SK-N-SH treated with all-trans-retinoic acid at 6 μM for 48 hours (cell line): ENCODE results near the gene PPP6R1.

Source experiments
- ATAC-seq: fragments of 200-7000 bp; cut with Tn5 transposase; 3 replicates; pipeline ENCODE4 v1.9.1; 2020; ENCODE audit warnings: mild to moderate bottlenecking, moderate library complexity
- ARNTL ChIP-seq: fragments of 450-650 bp; formaldehyde crosslinking; IDR thresholded peaks from 2 replicates; pipeline ENCODE4 v1.5.0; 2020; ENCODE audit warnings: low read depth, mild to moderate bottlenecking, moderate library complexity, borderline replicate concordance
- BACH2 ChIP-seq: fragments of 250-450 bp; sonication (Bioruptor Pico); IDR thresholded peaks from 2 replicates; pipeline ENCODE4 v1.9.0; 2021; ENCODE audit warnings: mild to moderate bottlenecking, borderline replicate concordance
- CSDC2 ChIP-seq: fragments of 250-450 bp; sonication (Bioruptor Pico); IDR thresholded peaks from 2 replicates; pipeline ENCODE4 v1.5.0; 2020; ENCODE audit warnings: mild to moderate bottlenecking, moderate library complexity
- CSRNP3 ChIP-seq: fragments of 250-450 bp; sonication (Bioruptor Pico); IDR thresholded peaks from 2 replicates; pipeline ENCODE4 v1.5.1; 2021; ENCODE audit warnings: mild to moderate bottlenecking, moderate library complexity
- ESRRG ChIP-seq: fragments of 250-450 bp; sonication (Bioruptor Pico); IDR thresholded peaks from 2 replicates; pipeline ENCODE4 v1.6.1; 2021; ENCODE audit warnings: mild to moderate bottlenecking
- GLIS3 ChIP-seq: fragments of 250-450 bp; sonication (Bioruptor Pico); IDR thresholded peaks from 2 replicates; pipeline ENCODE4 v1.5.0; 2020; ENCODE audit warnings: mild to moderate bottlenecking, moderate library complexity
- ISL1 ChIP-seq: fragments of 250-450 bp; sonication (Bioruptor Pico); IDR thresholded peaks from 2 replicates; pipeline ENCODE4 v2.1.2; 2022; ENCODE audit warnings: mild to moderate bottlenecking, moderate library complexity
- OSR1 ChIP-seq: fragments of 250-450 bp; sonication (Bioruptor Pico); IDR thresholded peaks from 2 replicates; pipeline ENCODE4 v1.8.0; 2022; ENCODE audit warnings: moderate library complexity, mild to moderate bottlenecking, inconsistent platforms
- PPARA ChIP-seq: fragments of 250-450 bp; sonication (Bioruptor Pico); IDR thresholded peaks from 2 replicates; pipeline ENCODE4 v1.5.0; 2020; ENCODE audit warnings: mild to moderate bottlenecking, borderline replicate concordance
- RARB ChIP-seq: fragments of 250-450 bp; sonication (Bioruptor Pico); IDR thresholded peaks from 2 replicates; pipeline ENCODE4 v1.8.0; 2021; ENCODE audit warnings: mild to moderate bottlenecking, moderate library complexity
- SNAI2 ChIP-seq: fragments of 250-450 bp; sonication (Bioruptor Pico); IDR thresholded peaks from 2 replicates; pipeline ENCODE4 v1.5.0; 2020; ENCODE audit warnings: mild to moderate bottlenecking, moderate library complexity
- TCF4 ChIP-seq: fragments of 250-450 bp; sonication (Bioruptor Pico); IDR thresholded peaks from 2 replicates; pipeline ENCODE4 v1.8.0; 2021; ENCODE audit warnings: mild to moderate bottlenecking, moderate library complexity, borderline replicate concordance
- ZC3H10 ChIP-seq: fragments of 250-450 bp; sonication (Bioruptor Pico); IDR thresholded peaks from 2 replicates; pipeline ENCODE4 v1.5.1; 2021; ENCODE audit warnings: mild to moderate bottlenecking, moderate library complexity
- ZFP3 ChIP-seq: fragments of 250-450 bp; sonication (Bioruptor Pico); IDR thresholded peaks from 2 replicates; pipeline ENCODE4 v1.5.0; 2020; ENCODE audit warnings: mild to moderate bottlenecking, moderate library complexity
- ZFP30 ChIP-seq: fragments of 450-650 bp; formaldehyde crosslinking; IDR thresholded peaks from 2 replicates; pipeline ENCODE4 v1.5.0; 2022; ENCODE audit warnings: mild to moderate bottlenecking, moderate library complexity
- ZNF565 ChIP-seq: fragments of 450-650 bp; formaldehyde crosslinking; conservative IDR thresholded peaks from 2 replicates; pipeline ENCODE4 v1.5.0; 2020; ENCODE audit warnings: low read depth, mild to moderate bottlenecking, moderate library complexity
- ZNF70 ChIP-seq: fragments of 450-650 bp; formaldehyde crosslinking; IDR thresholded peaks from 2 replicates; pipeline ENCODE4 v1.5.0; 2020; ENCODE audit warnings: mild to moderate bottlenecking, moderate library complexity
- ZNF8 ChIP-seq: fragments of 450-650 bp; formaldehyde crosslinking; IDR thresholded peaks from 2 replicates; pipeline ENCODE4 v1.5.0; 2020; ENCODE audit warnings: mild to moderate bottlenecking, moderate library complexity
- TF ChIP-seq, protein P1 (sequence below): fragments of 250-450 bp; sonication (Bioruptor Pico); IDR thresholded peaks from 2 replicates; pipeline ENCODE4 v1.5.1; 2020; ENCODE audit warnings: low read depth, mild to moderate bottlenecking, moderate library complexity
- TF ChIP-seq, protein P2 (sequence below): fragments of 250-450 bp; sonication (Bioruptor Pico); IDR thresholded peaks from 2 replicates; pipeline ENCODE4 v1.5.0; 2020; ENCODE audit warnings: mild to moderate bottlenecking, moderate library complexity
- TF ChIP-seq, protein P3 (sequence below): fragments of 250-450 bp; sonication (Bioruptor Pico); IDR thresholded peaks from 2 replicates; pipeline ENCODE4 v1.8.0; 2021; ENCODE audit warnings: low read depth, mild to moderate bottlenecking, moderate library complexity, borderline replicate concordance
- TF ChIP-seq, protein P4 (sequence below): fragments of 250-450 bp; sonication (Bioruptor Pico); IDR thresholded peaks from 2 replicates; pipeline ENCODE4 v1.8.0; 2020; ENCODE audit warnings: mild to moderate bottlenecking, moderate library complexity, borderline replicate concordance

Gene PPP6R1

GRCh38 chr19:55261671-55262126 is 2.9 kb upstream of the PPP6R1 start:
- TF ChIP-seq, protein P1, sequence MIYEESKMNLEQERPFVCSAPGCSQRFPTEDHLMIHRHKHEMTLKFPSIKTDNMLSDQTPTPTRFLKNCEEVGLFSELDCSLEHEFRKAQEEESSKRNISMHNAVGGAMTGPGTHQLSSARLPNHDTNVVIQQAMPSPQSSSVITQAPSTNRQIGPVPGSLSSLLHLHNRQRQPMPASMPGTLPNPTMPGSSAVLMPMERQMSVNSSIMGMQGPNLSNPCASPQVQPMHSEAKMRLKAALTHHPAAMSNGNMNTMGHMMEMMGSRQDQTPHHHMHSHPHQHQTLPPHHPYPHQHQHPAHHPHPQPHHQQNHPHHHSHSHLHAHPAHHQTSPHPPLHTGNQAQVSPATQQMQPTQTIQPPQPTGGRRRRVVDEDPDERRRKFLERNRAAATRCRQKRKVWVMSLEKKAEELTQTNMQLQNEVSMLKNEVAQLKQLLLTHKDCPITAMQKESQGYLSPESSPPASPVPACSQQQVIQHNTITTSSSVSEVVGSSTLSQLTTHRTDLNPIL: no peak
- TF ChIP-seq ZNF565 (CRISPR knock-in tag) (no peak), ESRRG (CRISPR knock-in tag) (no peak), GLIS3 (CRISPR knock-in tag) (no peak), ZFP3 (CRISPR knock-in tag) (no peak), CSDC2 (no peak), TCF4 (CRISPR knock-in tag) (no peak), SNAI2 (CRISPR knock-in tag) (no peak), ZC3H10 (no peak), ZNF8 (CRISPR knock-in tag) (no peak)
- TF ChIP-seq, protein P2, sequence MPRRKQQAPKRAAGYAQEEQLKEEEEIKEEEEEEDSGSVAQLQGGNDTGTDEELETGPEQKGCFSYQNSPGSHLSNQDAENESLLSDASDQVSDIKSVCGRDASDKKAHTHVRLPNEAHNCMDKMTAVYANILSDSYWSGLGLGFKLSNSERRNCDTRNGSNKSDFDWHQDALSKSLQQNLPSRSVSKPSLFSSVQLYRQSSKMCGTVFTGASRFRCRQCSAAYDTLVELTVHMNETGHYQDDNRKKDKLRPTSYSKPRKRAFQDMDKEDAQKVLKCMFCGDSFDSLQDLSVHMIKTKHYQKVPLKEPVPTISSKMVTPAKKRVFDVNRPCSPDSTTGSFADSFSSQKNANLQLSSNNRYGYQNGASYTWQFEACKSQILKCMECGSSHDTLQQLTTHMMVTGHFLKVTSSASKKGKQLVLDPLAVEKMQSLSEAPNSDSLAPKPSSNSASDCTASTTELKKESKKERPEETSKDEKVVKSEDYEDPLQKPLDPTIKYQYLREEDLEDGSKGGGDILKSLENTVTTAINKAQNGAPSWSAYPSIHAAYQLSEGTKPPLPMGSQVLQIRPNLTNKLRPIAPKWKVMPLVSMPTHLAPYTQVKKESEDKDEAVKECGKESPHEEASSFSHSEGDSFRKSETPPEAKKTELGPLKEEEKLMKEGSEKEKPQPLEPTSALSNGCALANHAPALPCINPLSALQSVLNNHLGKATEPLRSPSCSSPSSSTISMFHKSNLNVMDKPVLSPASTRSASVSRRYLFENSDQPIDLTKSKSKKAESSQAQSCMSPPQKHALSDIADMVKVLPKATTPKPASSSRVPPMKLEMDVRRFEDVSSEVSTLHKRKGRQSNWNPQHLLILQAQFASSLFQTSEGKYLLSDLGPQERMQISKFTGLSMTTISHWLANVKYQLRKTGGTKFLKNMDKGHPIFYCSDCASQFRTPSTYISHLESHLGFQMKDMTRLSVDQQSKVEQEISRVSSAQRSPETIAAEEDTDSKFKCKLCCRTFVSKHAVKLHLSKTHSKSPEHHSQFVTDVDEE (CRISPR knock-in tag): no peak
- TF ChIP-seq, protein P3, sequence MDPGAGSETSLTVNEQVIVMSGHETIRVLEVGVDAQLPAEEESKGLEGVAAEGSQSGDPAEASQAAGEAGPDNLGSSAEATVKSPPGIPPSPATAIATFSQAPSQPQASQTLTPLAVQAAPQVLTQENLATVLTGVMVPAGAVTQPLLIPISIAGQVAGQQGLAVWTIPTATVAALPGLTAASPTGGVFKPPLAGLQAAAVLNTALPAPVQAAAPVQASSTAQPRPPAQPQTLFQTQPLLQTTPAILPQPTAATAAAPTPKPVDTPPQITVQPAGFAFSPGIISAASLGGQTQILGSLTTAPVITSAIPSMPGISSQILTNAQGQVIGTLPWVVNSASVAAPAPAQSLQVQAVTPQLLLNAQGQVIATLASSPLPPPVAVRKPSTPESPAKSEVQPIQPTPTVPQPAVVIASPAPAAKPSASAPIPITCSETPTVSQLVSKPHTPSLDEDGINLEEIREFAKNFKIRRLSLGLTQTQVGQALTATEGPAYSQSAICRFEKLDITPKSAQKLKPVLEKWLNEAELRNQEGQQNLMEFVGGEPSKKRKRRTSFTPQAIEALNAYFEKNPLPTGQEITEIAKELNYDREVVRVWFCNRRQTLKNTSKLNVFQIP (CRISPR knock-in tag): no peak
- no peak for ATAC-seq

- TF ChIP-seq SNAI2 (CRISPR knock-in tag): no peak
- TF ChIP-seq ISL1: 0 out of 2 replicates have a peak, but pooled peaks have one; percentile 13
- ATAC-seq: no peak
Observed at GRCh38 chr19:55259540-55260210, 858 bp upstream of the PPP6R1 start.

- no peak for TF ChIP-seq ZNF70 (CRISPR knock-in tag)
- TF ChIP-seq, protein P3 (CRISPR knock-in tag): no peak
- no peak for TF ChIP-seq ZNF565 (CRISPR knock-in tag)
- TF ChIP-seq ZFP30: no peak
- TF ChIP-seq GLIS3 (CRISPR knock-in tag): no peak
- no peak for TF ChIP-seq ZFP3 (CRISPR knock-in tag)
- TF ChIP-seq ESRRG (CRISPR knock-in tag): no peak
- no peak for TF ChIP-seq ARNTL (CRISPR knock-in tag)
- TF ChIP-seq, protein P1: no peak
- TF ChIP-seq RARB: no peak
- TF ChIP-seq ZNF8 (CRISPR knock-in tag): no peak
- TF ChIP-seq OSR1 (CRISPR knock-in tag): no peak
- no peak for TF ChIP-seq CSRNP3 (CRISPR knock-in tag)
- TF ChIP-seq, protein P2 (CRISPR knock-in tag): no peak
- no peak for TF ChIP-seq PPARA
- TF ChIP-seq BACH2 (CRISPR knock-in tag): no peak
- no peak for TF ChIP-seq ZC3H10
- TF ChIP-seq, protein P4, sequence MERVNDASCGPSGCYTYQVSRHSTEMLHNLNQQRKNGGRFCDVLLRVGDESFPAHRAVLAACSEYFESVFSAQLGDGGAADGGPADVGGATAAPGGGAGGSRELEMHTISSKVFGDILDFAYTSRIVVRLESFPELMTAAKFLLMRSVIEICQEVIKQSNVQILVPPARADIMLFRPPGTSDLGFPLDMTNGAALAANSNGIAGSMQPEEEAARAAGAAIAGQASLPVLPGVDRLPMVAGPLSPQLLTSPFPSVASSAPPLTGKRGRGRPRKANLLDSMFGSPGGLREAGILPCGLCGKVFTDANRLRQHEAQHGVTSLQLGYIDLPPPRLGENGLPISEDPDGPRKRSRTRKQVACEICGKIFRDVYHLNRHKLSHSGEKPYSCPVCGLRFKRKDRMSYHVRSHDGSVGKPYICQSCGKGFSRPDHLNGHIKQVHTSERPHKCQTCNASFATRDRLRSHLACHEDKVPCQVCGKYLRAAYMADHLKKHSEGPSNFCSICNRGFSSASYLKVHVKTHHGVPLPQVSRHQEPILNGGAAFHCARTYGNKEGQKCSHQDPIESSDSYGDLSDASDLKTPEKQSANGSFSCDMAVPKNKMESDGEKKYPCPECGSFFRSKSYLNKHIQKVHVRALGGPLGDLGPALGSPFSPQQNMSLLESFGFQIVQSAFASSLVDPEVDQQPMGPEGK: no peak
- TF ChIP-seq, all 23 proteins: peak for 0
- ATAC-seq: peak; percentile 27
Observed at GRCh38 chr19:55258476-55258827, 365 bp downstream of the PPP6R1 start.
